Gastrocnemius medialis (tissue), 4 donors: ENCODE results near the gene TRAF7.

Source experiments
- CTCF ChIP-seq, 5 experiments: fragments of 450-650 bp in 3 of 5; fragments of 200-600 bp in 2 of 5; sonication (generic) in 2 of 5; IDR thresholded peaks in 4 of 5; conservative IDR thresholded peaks in 1 of 5; 1 replicate in 4 of 5; 2 replicates in 1 of 5; pipeline ENCODE4 v1.5.1; 2016 to 2019; ENCODE audit warnings: antibody characterized with exemption in 5 of 5, mild to moderate bottlenecking in 3 of 5, moderate library complexity in 3 of 5
- POLR2A ChIP-seq, 2 donors: fragments of 450-650 bp; IDR thresholded peaks; one replicate each; pipeline ENCODE4 v1.6.1; 2017; ENCODE audit warnings: antibody characterized with exemption in 2 of 2, mild to moderate bottlenecking in 2 of 2, moderate library complexity in 2 of 2

GRCh38 chr16:2190659-2191445 is 35.3 kb downstream of the TRAF7 start:
- no peak for TF ChIP-seq CTCF (IDR thresholded peaks at IDR 0.05 in 4 of 5, conservative IDR thresholded peaks at IDR 0.05 in 1 of 5)
- no peak for TF ChIP-seq POLR2A (IDR thresholded peaks at IDR 0.05)
